ENCODE data around the gene SLC9A5. TPM values are rescaled to one million over a fixed set of nuclear protein-coding genes. Genes with fewer than 3 reads are reported as not detected.

SLC9A5 gene
- total RNA-seq, 1 experiment from 2014 or later, result 1.1 TPM

GRCh38 chr16:67233596-67233995 lies 15.2 kb upstream of the SLC9A5 start:
- intact Hi-C loops (cut with micrococcal nuclease), result no loop called here
- Histone ChIP-seq H3K27ac (ENCODE audit: low read length) (no peak overlapping the region), H3K9ac (ENCODE audit: low read length) (no peak overlapping the region), H4K20me1 (ENCODE audit: low read length) (no peaks in the 10 kb centered on the region), H3K9me3 (ENCODE audit: low read length) (no peaks in the 10 kb centered on the region), H2AFZ (ENCODE audit: low read length) (no peak overlapping the region), H3F3A (ENCODE audit: low read length, unreplicated experiment) (no peaks in the 10 kb centered on the region), H3K4me3 (ENCODE audit: low read length) (no peak overlapping the region), H3K27me3 (ENCODE audit: low read length) (no peaks in the 10 kb centered on the region), H3K9me2 (replicated peaks; ENCODE audit: low read length) (no peaks in the 10 kb centered on the region), H3K4me1 (ENCODE audit: insufficient read depth, low read length) (no peaks in the 10 kb centered on the region), H3K4me2 (ENCODE audit: low read length) (no peak overlapping the region), H3K79me2 (ENCODE audit: low read length) (peaks cover 2% of the 10 kb centered on the region; the same call in 1 of the 2 replicates), H3K36me3 (ENCODE audit: low read depth, low read length) (peaks cover 28% of the 10 kb centered on the region)
- ATAC-seq (no peak), DNase-seq (no peak)
- ChIA-PET POLR2A (ENCODE audit: unreplicated experiment) (no interaction called here), CTCF (no interaction called here)
- TF ChIP-seq CTCF (conservative IDR thresholded peaks at IDR 0.05; ENCODE audit: low read depth, low read length), result no peak
- TF ChIP-seq EZH2 (IDR thresholded peaks at IDR 0.05; ENCODE audit: low read length, unreplicated experiment), result no peak
- no peak for TF ChIP-seq EZH2phosphoT487 (IDR thresholded peaks at IDR 0.05; ENCODE audit: borderline replicate concordance, low read length)
- no TSS peak for BruUV-seq (replicated peaks)

DNA sequence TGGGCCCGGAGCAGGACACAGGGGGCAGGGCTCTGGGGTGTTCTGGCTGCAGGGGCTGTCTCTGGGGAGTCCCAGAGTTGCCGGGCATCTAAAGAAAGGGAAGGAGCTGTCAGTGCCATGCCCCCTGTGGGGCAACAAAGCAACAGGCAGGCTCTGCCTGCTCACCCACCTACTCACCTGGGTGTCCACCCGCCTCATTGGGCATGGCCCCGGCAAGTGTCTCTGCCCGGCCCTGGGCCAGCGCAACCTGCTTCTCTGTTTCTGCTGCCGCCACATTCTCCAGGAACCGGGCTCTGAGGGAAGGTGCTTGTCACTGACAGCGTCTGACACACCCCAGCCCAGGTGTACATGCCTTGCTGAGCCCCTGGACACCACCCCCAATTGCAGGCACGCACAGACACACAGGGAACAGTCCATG lies 14.6 kb upstream of the SLC9A5 start:
- intact Hi-C loops (cut with micrococcal nuclease), result no loop called here
- Histone ChIP-seq H3F3A (ENCODE audit: low read length, unreplicated experiment) (no peaks in the 10 kb centered on the region), H3K27ac (ENCODE audit: low read length) (no peak overlapping the region), H4K20me1 (ENCODE audit: low read length) (no peaks in the 10 kb centered on the region), H3K9me2 (replicated peaks; ENCODE audit: low read length) (no peaks in the 10 kb centered on the region), H3K36me3 (ENCODE audit: low read depth, low read length) (peaks cover 28% of the 10 kb centered on the region), H2AFZ (ENCODE audit: low read length) (no peak overlapping the region), H3K27me3 (ENCODE audit: low read length) (no peaks in the 10 kb centered on the region), H3K4me2 (ENCODE audit: low read length) (no peak overlapping the region), H3K9me3 (ENCODE audit: low read length) (no peaks in the 10 kb centered on the region), H3K4me3 (ENCODE audit: low read length) (no peak overlapping the region), H3K79me2 (ENCODE audit: low read length) (0 out of 2 replicates have a peak, but pooled peaks cover 2% of the 10 kb centered on the region), H3K9ac (ENCODE audit: low read length) (no peak overlapping the region), H3K4me1 (ENCODE audit: insufficient read depth, low read length) (no peaks in the 10 kb centered on the region)
- ATAC-seq, result no peak
- TF ChIP-seq EZH2phosphoT487 (IDR thresholded peaks at IDR 0.05; ENCODE audit: borderline replicate concordance, low read length) (no peak), CTCF (conservative IDR thresholded peaks at IDR 0.05; ENCODE audit: low read depth, low read length) (no peak), EZH2 (IDR thresholded peaks at IDR 0.05; ENCODE audit: low read length, unreplicated experiment) (no peak)
- BruUV-seq (replicated peaks), result no TSS peak
- no peak for DNase-seq
- CTCF ChIA-PET, result no interaction called here
- POLR2A ChIA-PET (ENCODE audit: unreplicated experiment), result no interaction called here

DNA sequence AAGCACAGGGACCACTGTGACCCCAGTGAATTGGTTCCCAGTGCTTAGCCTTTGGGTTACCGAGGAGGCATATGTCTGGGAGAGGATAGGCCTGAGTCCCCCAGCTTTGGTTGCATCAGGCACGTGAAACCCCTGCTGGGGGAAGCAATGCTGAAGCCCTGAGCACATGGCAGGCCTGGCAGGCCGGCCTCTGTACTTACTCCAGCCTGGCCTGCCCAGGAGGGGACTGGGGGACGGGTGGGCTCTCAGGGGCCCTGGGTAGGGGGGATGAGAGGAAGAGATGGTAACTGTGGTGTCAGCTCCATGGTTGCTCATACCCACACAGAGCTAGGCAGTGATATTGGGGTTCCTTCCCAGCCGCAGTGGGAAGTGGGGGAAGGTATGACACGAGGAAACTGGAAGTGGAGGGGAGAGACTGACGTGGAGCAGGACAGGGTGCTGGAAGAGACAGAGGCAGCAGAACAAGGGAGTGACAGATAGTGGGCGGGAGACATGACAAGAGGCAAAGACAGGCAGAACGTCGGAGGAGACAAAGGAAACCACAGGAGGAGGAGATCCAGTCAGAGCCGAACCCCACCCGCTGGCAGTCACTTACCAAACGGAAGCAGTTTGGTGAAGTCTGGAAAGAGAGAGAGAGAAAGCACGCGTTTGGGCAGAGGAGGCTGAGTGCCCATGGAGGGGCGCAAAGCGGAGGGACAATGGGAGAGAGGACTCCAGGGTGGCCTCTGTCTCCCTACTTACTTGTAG lies 12.8 kb upstream of the SLC9A5 start:
- H3K27me3 ChIP-seq (ENCODE audit: low read length), result no peaks in the 10 kb centered on the region
- ATAC-seq (no peak), DNase-seq (no peak)
- TF ChIP-seq EZH2 (IDR thresholded peaks at IDR 0.05; ENCODE audit: low read length, unreplicated experiment), result no peak
- no peak for TF ChIP-seq CTCF (conservative IDR thresholded peaks at IDR 0.05; ENCODE audit: low read depth, low read length)
- TF ChIP-seq EZH2phosphoT487 (IDR thresholded peaks at IDR 0.05; ENCODE audit: borderline replicate concordance, low read length), result no peak
- H3K79me2 ChIP-seq (ENCODE audit: low read length), result peaks cover 17% of the 10 kb centered on the region
- intact Hi-C loops (cut with micrococcal nuclease), result no loop called here
- H2AFZ ChIP-seq (ENCODE audit: low read length), result no peak overlapping the region
- H3K9ac ChIP-seq (ENCODE audit: low read length), result no peak overlapping the region
- H3K9me3 ChIP-seq (ENCODE audit: low read length), result no peaks in the 10 kb centered on the region
- ChIA-PET POLR2A (ENCODE audit: unreplicated experiment) (no interaction called here), CTCF (no interaction called here)
- no peaks in the 10 kb centered on the region for H3K9me2 ChIP-seq (replicated peaks; ENCODE audit: low read length)
- BruUV-seq (replicated peaks), result no TSS peak
- H3K27ac ChIP-seq (ENCODE audit: low read length), result no peak overlapping the region
- no peak overlapping the region for H3K4me2 ChIP-seq (ENCODE audit: low read length)
- H3K4me1 ChIP-seq (ENCODE audit: insufficient read depth, low read length), result peaks cover 7% of the 10 kb centered on the region
- H3K36me3 ChIP-seq (ENCODE audit: low read depth, low read length), result peaks cover 27% of the 10 kb centered on the region
- no peaks in the 10 kb centered on the region for H3F3A ChIP-seq (ENCODE audit: low read length, unreplicated experiment)
- no peaks in the 10 kb centered on the region for H4K20me1 ChIP-seq (ENCODE audit: low read length)
- no peak overlapping the region for H3K4me3 ChIP-seq (ENCODE audit: low read length)

Data from PC-3 (cell line).